Cardiac septum (tissue), 1 donor: ENCODE data around the gene ZKSCAN7. TPM values are rescaled to one million over a fixed set of nuclear protein-coding genes. Genes with fewer than 3 reads are reported as not detected.
"Not testable (repeated sequence)": the region's sequence is repeated elsewhere in the genome, so short reads cannot be mapped to it uniquely, and the experiment has no call there.

Experiments
- DNase-seq: peaks from one replicate; pipeline ENCODE4 v3.0.0-alpha.2; 2020; ENCODE audit warnings: low spot score
- intact Hi-C: fragments of 100-400 bp; cut with DNase I; formaldehyde crosslinking; loops from one replicate; pipeline ENCODE4 v1.14.0; 2022
- total RNA-seq: library from RNA; stranded (reverse); fragmentation: NEBNext Ultra II Directional; extraction: Animal tissue kit (Norgen Biotek cat#: 25700); gene quantifications from one replicate; pipeline ENCODE4 v1.2.1, GENCODE V29; 2021
- donor health status: DM: no; HTN: no; CAD: no.

The ZKSCAN7 gene
- total RNA-seq, 1 donor from 2014 or later, result 2.3 TPM

GRCh38 chr3:44562147-44562546 lies 7.2 kb downstream of the ZKSCAN7 start:
- intact Hi-C loops, result no loop called here
- no peak for DNase-seq

- intact Hi-C loops, result no loop called here
- DNase-seq, result no peak
These were observed 13.6 kb downstream of the ZKSCAN7 start for GRCh38 chr3:44568561-44568960.

GRCh38 chr3:44571024-44571423 lies 16.0 kb downstream of the ZKSCAN7 start:
- DNase-seq, result no peak
- intact Hi-C loops, result no loop called here

- intact Hi-C loops, result no loop called here
- no peak for DNase-seq
These were observed 21.6 kb downstream of the ZKSCAN7 start for GRCh38 chr3:44576613-44577012.

GRCh38 chr3:44577354-44577952 lies 22.5 kb downstream of the ZKSCAN7 start:
- DNase-seq, intact Hi-C loops: not testable (repeated sequence)

- DNase-seq, intact Hi-C loops: not testable (repeated sequence)
These were observed 23.3 kb downstream of the ZKSCAN7 start for GRCh38 chr3:44578316-44578715.

- intact Hi-C loops, DNase-seq: not testable (repeated sequence)
These were observed 24.0 kb downstream of the ZKSCAN7 start for GRCh38 chr3:44578924-44579515.

GRCh38 chr3:44579749-44580148 lies 24.8 kb downstream of the ZKSCAN7 start:
- intact Hi-C loops, DNase-seq: not testable (repeated sequence)

GRCh38 chr3:44580971-44581370 lies 26.0 kb downstream of the ZKSCAN7 start:
- DNase-seq, intact Hi-C loops: not testable (repeated sequence)

- DNase-seq, result peak; percentile 78
- intact Hi-C loops, result no loop called here
These were observed 29.9 kb downstream of the ZKSCAN7 start, which contains the start of gene ZNF660 for GRCh38 chr3:44584646-44585501. Gene ZNF660, plus strand, starts transcription at chr3:44584964. Its CDS starts 9,230 bp downstream, at chr3:44594194.

- no peak for DNase-seq
- intact Hi-C loops, result no loop called here
These were observed 41.6 kb downstream of the ZKSCAN7 start for GRCh38 chr3:44596621-44597020.

- intact Hi-C loops, result no loop called here
These were observed 46.8 kb downstream of the ZKSCAN7 start for GRCh38 chr3:44601749-44602148.

GRCh38 chr3:44612678-44613077 lies 57.7 kb downstream of the ZKSCAN7 start:
- intact Hi-C loops, result no loop called here
- no peak for DNase-seq

More at GRCh38 chr3:44601749-44602148, 46.8 kb downstream of the ZKSCAN7 start:
- no peak for DNase-seq

Other genes starting within 250 kb of the ZKSCAN7 start
- gene TCAIM, start 216.4 kb upstream of the ZKSCAN7 start, total RNA-seq, result 36.5 TPM
- gene ZNF445, start 77.5 kb upstream of the ZKSCAN7 start, total RNA-seq, result 16.7 TPM
- gene ZNF660, start 29.8 kb downstream of the ZKSCAN7 start, total RNA-seq, result 1.8 TPM
- gene ZNF197, start 69.8 kb downstream of the ZKSCAN7 start, total RNA-seq, result 13.6 TPM
- gene ZNF35, start 93.5 kb downstream of the ZKSCAN7 start, total RNA-seq, result 6.6 TPM
- 3.9 TPM for gene ZNF502, start 157.5 kb downstream of the ZKSCAN7 start, total RNA-seq
- gene ZNF501, start 174.4 kb downstream of the ZKSCAN7 start, total RNA-seq, result 4.4 TPM
- gene KIAA1143, start 206.4 kb downstream of the ZKSCAN7 start, total RNA-seq, result 24.0 TPM
- gene KIF15, start 206.6 kb downstream of the ZKSCAN7 start, total RNA-seq, result 0.30 TPM